Measurements from ENCODE around the gene MAP3K10. TPM values are rescaled to one million over a fixed set of nuclear protein-coding genes. Genes with fewer than 3 reads are reported as not detected.

MAP3K10 gene
- total and polyA plus RNA-seq, 2 donors, result 4.1 to 11.9 TPM

- Histone ChIP-seq H3K27ac (ENCODE audit: low read depth) (no peak overlapping the region), H3K4me3 (ENCODE audit: low read depth, low read length) (peak overlapping the region; percentile 99), H3K4me1 (ENCODE audit: insufficient read depth) (no peaks in the 10 kb centered on the region), H3K36me3 (ENCODE audit: insufficient read depth) (no peaks in the 10 kb centered on the region)
- no peak for DNase-seq (ENCODE audit: extremely low spot score)
- 15% methylated on average over 62 of the region's 62 CpGs for WGBS
These were observed 815 bp downstream of the MAP3K10 start for GRCh38 chr19:40191836-40192646.

GRCh38 chr19:40192758-40193586 lies 1.7 kb downstream of the MAP3K10 start:
- H3K4me1 ChIP-seq (ENCODE audit: insufficient read depth), result no peaks in the 10 kb centered on the region
- no peak overlapping the region for H3K27ac ChIP-seq (ENCODE audit: low read depth)
- no peak for DNase-seq (ENCODE audit: extremely low spot score)
- 72% methylated on average over 5 of the region's 5 CpGs for WGBS
- H3K4me3 ChIP-seq (ENCODE audit: low read depth, low read length), result no peak overlapping the region
- H3K36me3 ChIP-seq (ENCODE audit: insufficient read depth), result no peaks in the 10 kb centered on the region

DNA sequence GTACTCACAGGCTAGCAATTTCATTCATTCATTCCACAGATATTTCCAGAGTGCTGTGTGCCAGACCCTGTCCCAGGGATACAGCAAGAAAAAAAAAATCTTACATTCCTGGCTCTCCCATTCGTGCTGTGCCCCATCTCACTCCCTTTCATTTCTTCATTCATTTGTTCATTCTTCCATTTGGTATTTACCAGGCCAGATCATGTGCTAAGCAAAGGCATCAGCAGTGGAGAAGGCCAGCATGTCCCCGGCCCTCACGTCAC lies 2.3 kb downstream of the MAP3K10 start:
- no peak for DNase-seq (ENCODE audit: extremely low spot score)
- Histone ChIP-seq H3K4me3 (ENCODE audit: low read depth, low read length) (no peak overlapping the region), H3K4me1 (ENCODE audit: insufficient read depth) (no peaks in the 10 kb centered on the region), H3K36me3 (ENCODE audit: insufficient read depth) (no peaks in the 10 kb centered on the region), H3K27ac (ENCODE audit: low read depth) (no peak overlapping the region)
- 73% methylated on average over 3 of the region's 3 CpGs for WGBS

DNA sequence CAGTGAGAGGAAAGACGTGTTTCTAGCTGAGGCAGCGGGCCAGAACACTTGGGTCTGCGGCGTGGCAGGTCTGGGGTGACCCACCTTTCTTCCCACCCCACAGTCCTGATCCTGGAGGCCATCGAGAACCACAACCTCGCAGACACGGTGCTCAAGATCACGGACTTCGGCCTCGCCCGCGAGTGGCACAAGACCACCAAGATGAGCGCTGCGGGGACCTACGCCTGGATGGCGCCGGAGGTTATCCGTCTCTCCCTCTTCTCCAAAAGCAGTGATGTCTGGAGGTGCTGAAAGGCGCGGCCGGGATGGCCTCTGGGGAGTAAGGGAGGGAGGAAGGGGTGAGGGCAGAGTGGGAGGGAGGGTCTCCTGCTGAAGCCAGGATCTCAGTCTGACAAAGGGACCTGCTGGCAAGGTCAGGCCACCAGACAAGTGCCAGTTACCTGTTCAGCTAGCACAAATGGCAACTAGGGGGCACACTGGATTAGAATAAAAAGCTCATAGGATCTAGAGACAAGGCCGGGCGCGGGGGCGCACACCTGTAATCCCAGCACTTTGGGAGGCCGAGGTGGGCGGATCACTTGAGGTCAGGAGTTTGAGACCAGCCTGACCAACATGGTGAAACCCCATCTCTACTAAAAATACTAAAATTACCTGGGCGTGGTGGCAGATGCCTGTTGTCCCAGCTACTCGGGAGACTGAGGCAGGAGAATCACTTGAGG lies 7.2 kb downstream of the MAP3K10 start:
- Histone ChIP-seq H3K4me1 (ENCODE audit: insufficient read depth) (no peaks in the 10 kb centered on the region), H3K4me3 (ENCODE audit: low read depth, low read length) (no peak overlapping the region), H3K27ac (ENCODE audit: low read depth) (no peak overlapping the region), H3K36me3 (ENCODE audit: insufficient read depth) (no peaks in the 10 kb centered on the region)
- DNase-seq (ENCODE audit: extremely low spot score), result no peak
- 97% methylated on average over 29 of the region's 29 CpGs for WGBS

- 75% methylated on average over 9 of the region's 9 CpGs for WGBS
- H3K4me1 ChIP-seq (ENCODE audit: insufficient read depth), result no peaks in the 10 kb centered on the region
- DNase-seq (ENCODE audit: extremely low spot score), result no peak
- no peak overlapping the region for H3K4me3 ChIP-seq (ENCODE audit: low read depth, low read length)
- H3K27ac ChIP-seq (ENCODE audit: low read depth), result no peak overlapping the region
- no peaks in the 10 kb centered on the region for H3K36me3 ChIP-seq (ENCODE audit: insufficient read depth)
These were observed 9.3 kb downstream of the MAP3K10 start for GRCh38 chr19:40200341-40201099.

DNA sequence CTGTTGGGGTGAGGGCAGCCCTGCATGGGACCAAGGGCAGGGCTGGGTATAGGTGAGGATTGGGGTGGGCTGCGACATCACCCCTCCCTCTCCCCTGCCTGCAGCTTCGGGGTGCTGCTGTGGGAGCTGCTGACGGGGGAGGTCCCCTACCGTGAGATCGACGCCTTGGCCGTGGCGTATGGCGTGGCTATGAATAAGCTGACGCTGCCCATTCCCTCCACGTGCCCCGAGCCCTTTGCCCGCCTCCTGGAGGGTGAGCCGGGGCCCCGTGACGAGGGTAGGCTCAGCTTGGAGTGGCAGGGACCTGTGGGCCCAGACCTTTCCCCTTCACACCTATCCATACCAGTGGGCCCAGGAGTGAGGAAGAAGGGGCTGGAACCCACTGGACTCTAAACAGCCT lies 13.2 kb downstream of the MAP3K10 start:
- Histone ChIP-seq H3K4me3 (ENCODE audit: low read depth, low read length) (no peak overlapping the region), H3K36me3 (ENCODE audit: insufficient read depth) (no peaks in the 10 kb centered on the region), H3K27ac (ENCODE audit: low read depth) (no peak overlapping the region), H3K4me1 (ENCODE audit: insufficient read depth) (no peaks in the 10 kb centered on the region)
- DNase-seq (ENCODE audit: extremely low spot score), result no peak
- 95% methylated on average over 16 of the region's 16 CpGs for WGBS

GRCh38 chr19:40205760-40206159 lies 14.5 kb downstream of the MAP3K10 start:
- H3K36me3 ChIP-seq (ENCODE audit: insufficient read depth), result no peaks in the 10 kb centered on the region
- H3K4me3 ChIP-seq (ENCODE audit: low read depth, low read length), result no peak overlapping the region
- no peak for DNase-seq (ENCODE audit: extremely low spot score)
- no peak overlapping the region for H3K27ac ChIP-seq (ENCODE audit: low read depth)
- 98% methylated on average over 21 of the region's 21 CpGs for WGBS
- H3K4me1 ChIP-seq (ENCODE audit: insufficient read depth), result no peaks in the 10 kb centered on the region

- WGBS, result 96% methylated on average over 5 of the region's 5 CpGs
- H3K36me3 ChIP-seq (ENCODE audit: insufficient read depth), result no peaks in the 10 kb centered on the region
- no peak overlapping the region for H3K4me3 ChIP-seq (ENCODE audit: low read depth, low read length)
- no peaks in the 10 kb centered on the region for H3K4me1 ChIP-seq (ENCODE audit: insufficient read depth)
- no peak for DNase-seq (ENCODE audit: extremely low spot score)
- no peak overlapping the region for H3K27ac ChIP-seq (ENCODE audit: low read depth)
These were observed 17.4 kb downstream of the MAP3K10 start for GRCh38 chr19:40208602-40209001.

GRCh38 chr19:40210889-40211288 lies 19.7 kb downstream of the MAP3K10 start:
- Histone ChIP-seq H3K27ac (ENCODE audit: low read depth) (no peak overlapping the region), H3K36me3 (ENCODE audit: insufficient read depth) (no peaks in the 10 kb centered on the region), H3K4me3 (ENCODE audit: low read depth, low read length) (no peak overlapping the region)

GRCh38 chr19:40213251-40213829 lies 22.1 kb downstream of the MAP3K10 start:
- WGBS, result 90% methylated on average over 53 of the region's 53 CpGs
- Histone ChIP-seq H3K36me3 (ENCODE audit: insufficient read depth) (no peaks in the 10 kb centered on the region), H3K27ac (ENCODE audit: low read depth) (no peak overlapping the region), H3K4me3 (ENCODE audit: low read depth, low read length) (no peak overlapping the region), H3K4me1 (ENCODE audit: insufficient read depth) (no peaks in the 10 kb centered on the region)
- no peak for DNase-seq (ENCODE audit: extremely low spot score)

More at GRCh38 chr19:40210889-40211288, 19.7 kb downstream of the MAP3K10 start:
- 88% methylated on average over 5 of the region's 5 CpGs for WGBS
- no peak for DNase-seq (ENCODE audit: extremely low spot score)
- no peaks in the 10 kb centered on the region for H3K4me1 ChIP-seq (ENCODE audit: insufficient read depth)

GRCh38 chr19:40213882-40214570 lies 22.8 kb downstream of the MAP3K10 start:
- 92% methylated on average over 50 of the region's 50 CpGs for WGBS

DNA sequence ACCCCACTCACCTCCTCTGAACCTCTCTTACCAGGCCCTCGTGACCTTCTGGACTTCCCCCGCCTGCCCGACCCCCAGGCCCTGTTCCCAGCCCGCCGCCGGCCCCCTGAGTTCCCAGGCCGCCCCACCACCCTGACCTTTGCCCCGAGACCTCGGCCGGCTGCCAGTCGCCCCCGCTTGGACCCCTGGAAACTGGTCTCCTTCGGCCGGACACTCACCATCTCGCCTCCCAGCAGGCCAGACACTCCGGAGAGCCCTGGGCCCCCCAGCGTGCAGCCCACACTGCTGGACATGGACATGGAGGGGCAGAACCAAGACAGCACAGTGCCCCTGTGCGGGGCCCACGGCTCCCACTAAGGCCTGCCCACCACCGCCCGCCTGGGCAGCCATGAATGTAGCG lies 23.7 kb downstream of the MAP3K10 start:
- H3K36me3 ChIP-seq (ENCODE audit: insufficient read depth), result no peaks in the 10 kb centered on the region
- no peaks in the 10 kb centered on the region for H3K4me1 ChIP-seq (ENCODE audit: insufficient read depth)
- no peak overlapping the region for H3K27ac ChIP-seq (ENCODE audit: low read depth)
- WGBS, result 91% methylated on average over 22 of the region's 22 CpGs
- DNase-seq (ENCODE audit: extremely low spot score), result no peak
- H3K4me3 ChIP-seq (ENCODE audit: low read depth, low read length), result no peak overlapping the region

More at GRCh38 chr19:40213882-40214570, 22.8 kb downstream of the MAP3K10 start:
- H3K4me1 ChIP-seq (ENCODE audit: insufficient read depth), result no peaks in the 10 kb centered on the region
- H3K27ac ChIP-seq (ENCODE audit: low read depth), result no peak overlapping the region
- DNase-seq (ENCODE audit: extremely low spot score), result no peak
- H3K4me3 ChIP-seq (ENCODE audit: low read depth, low read length), result no peak overlapping the region
- no peaks in the 10 kb centered on the region for H3K36me3 ChIP-seq (ENCODE audit: insufficient read depth)
